HG03432 (cell line): ENCODE data around the gene BIRC7.
"Not testable (repeated sequence)": the region's sequence is repeated elsewhere in the genome, so short reads cannot be mapped to it uniquely, and the experiment has no call there.

Experiments
- ATAC-seq: cut with Tn5 transposase; IDR thresholded peaks from one replicate; pipeline ENCODE4 v1.9.1; 2021; ENCODE audit warnings: mild to moderate bottlenecking, moderate library complexity; ENCODE audit not compliant: unreplicated experiment

The BIRC7 gene

DNA sequence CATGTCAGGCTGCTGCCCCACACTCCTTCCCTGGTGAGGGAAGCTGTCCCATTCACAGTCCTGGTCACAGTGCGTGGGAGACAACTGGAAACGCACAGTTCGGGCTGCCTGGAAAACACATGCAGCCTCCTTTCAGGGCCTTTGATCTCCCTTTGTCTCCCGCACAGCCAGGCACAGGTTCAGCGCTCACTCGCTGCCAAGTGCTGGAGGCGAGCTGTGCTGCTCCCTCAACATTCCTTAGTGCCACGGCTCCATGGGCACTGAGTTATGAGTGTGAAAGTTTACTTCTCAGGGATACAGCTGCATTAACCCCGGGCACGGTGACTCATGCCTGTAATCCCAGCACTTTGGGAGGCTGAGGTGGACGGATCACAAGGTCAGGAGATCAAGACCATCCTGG is 28.8 kb upstream of the BIRC7 start:
- ATAC-seq: no peak

DNA sequence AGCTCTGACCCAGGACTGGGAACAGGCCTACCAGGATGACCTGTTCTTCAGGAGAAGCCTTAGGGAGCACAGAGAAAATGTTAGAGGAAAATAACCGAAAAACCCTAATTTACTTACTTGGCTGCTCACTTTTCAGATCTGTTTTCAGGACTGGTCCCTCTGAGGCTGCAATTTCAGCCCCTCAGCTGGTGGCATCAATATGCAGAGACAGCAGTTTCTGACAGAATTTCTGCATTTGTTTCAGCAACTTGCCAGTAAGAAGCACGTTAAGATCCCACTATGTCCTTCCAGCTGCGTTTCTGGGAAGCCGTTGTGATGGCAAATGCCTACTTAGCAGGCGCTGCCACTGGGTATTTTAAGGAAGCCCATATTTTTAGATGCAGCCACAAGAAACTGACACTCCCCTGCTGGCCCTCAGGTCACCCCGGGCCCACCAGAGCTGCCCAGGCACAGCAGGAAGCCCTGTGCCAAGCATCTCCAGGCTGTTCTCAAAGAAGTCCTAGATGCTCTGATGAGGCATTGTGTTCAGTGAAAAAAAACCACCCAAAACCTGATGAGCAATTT is 27.3 kb upstream of the BIRC7 start:
- no peak for ATAC-seq

DNA sequence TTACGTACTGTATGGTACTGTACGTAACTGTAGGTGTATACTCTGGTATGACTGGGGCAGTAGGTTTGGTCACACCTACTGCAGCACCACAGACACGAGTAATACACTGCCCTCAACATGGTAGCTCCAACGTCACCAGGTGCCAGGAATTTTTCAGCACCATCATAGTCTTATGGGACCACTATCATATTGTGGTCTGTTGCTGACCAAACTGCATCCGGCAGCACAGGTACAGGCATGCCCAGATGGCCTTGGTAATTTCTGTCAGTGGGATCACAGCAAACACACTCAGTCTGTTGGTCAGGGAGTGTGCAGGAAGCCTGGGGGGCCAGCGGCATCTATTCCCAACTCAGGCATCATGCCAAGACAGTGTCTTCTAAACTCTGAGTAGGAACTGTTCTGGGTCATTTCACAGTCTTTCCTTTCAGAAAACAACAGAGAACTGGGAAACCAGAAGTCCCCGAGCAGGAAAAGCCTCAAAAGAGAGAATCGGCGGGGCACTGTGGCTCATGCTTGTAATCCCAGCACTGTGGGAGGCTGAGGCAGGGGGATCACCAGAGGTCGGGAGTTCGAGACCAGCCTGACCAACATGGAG is 25.6 kb upstream of the BIRC7 start:
- no peak for ATAC-seq

DNA sequence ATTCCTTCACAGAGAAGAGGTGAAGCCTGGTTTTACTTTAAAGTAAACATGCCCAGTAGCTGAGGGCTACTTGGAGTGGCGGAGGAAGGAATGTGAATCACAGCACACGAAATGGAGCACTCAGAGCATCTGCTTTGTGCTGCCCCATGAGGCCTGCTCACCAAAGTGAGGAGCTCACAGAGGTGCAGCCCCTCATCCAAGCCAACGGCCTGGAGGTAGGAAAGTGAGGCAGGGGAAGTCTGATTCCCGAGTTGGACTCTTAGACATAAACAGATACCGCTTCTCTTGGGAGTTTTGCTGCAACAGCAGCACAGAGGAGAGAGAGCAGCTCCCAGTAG is 23.3 kb upstream of the BIRC7 start:
- no peak for ATAC-seq

DNA sequence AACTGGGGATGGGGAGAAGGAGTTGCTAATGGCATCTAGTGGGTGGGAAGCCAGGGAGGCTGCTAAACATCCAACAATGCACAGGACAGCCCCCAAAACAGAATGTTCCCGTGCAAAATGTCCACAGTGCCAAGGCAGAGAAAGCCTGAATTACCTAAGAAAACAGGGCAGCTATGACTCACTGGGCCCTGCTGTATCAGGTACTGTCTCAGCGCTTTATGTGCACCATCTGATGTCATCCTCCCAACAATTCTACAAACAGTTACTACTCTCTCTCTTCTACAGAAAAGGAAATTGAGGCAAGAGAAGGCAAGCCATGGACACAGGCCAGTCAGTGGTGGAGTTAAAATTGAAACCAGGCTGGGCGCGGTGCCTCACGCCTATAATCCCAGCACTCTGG is 22.9 kb upstream of the BIRC7 start:
- no peak for ATAC-seq

DNA sequence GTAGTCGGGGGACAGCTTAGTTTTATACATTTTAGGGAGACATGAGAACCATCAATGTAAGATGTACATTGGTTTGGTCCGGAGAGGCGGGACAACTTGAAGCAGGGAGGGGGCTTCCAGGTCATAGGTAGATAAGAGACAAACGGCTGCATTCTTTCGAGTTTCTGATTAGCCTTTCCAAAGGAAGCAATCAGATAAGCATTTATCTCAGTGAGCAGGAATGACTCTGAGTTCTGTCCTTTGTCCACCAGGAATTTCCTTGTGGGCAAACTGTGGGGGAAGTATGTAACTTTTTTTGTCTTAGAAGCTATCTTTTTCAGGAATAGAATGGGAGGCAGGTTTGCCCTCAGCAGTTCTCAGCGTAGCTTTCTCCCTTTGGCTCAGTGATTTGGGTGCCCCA is 21.2 kb upstream of the BIRC7 start:
- no peak for ATAC-seq

DNA sequence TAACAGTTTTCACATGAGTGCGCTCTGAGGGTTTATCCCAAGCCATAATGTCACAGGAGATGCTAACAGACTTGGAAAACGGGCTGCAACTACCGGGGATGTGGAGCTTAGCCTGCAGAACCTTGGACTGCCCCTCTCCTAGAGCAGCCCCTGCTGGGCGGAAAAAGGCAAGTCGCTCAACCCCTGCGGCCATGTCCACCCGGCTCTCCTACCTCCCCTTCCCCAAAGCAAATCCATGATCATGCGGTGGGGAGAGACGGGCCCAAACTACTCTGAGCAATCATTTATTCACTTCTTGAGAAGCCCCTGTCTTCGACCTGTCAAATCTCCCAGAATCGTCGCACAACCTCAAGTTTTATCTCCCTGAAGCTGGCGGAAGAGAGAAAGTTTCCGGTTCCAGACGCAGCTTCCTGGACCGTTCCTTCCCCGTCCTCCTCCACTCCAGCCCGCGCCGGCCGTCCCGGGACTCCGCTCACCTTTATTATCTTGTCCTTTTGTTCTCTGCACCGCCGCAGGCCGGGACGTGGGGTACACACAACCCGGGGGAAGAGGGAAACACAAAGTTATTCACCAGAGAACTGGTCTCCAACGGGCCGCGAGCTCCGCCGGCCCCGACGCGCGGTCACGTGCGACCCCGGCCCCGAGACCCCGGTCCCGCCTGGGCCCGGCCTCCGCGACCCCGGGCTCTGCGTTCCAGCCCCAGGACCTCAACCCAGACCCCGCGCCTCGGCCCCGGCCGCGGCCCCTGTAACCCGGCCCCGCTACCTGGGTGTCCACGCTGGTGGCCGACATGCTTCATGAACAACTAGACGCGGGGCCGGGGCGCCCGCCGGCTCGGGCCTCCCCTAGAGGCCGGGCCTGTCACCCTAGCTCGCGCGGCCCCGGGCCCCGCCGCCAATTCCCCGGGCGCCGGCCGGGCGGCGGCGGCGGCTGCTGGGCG is 20.3 kb upstream of the BIRC7 start:
- ATAC-seq: peak; percentile 20

DNA sequence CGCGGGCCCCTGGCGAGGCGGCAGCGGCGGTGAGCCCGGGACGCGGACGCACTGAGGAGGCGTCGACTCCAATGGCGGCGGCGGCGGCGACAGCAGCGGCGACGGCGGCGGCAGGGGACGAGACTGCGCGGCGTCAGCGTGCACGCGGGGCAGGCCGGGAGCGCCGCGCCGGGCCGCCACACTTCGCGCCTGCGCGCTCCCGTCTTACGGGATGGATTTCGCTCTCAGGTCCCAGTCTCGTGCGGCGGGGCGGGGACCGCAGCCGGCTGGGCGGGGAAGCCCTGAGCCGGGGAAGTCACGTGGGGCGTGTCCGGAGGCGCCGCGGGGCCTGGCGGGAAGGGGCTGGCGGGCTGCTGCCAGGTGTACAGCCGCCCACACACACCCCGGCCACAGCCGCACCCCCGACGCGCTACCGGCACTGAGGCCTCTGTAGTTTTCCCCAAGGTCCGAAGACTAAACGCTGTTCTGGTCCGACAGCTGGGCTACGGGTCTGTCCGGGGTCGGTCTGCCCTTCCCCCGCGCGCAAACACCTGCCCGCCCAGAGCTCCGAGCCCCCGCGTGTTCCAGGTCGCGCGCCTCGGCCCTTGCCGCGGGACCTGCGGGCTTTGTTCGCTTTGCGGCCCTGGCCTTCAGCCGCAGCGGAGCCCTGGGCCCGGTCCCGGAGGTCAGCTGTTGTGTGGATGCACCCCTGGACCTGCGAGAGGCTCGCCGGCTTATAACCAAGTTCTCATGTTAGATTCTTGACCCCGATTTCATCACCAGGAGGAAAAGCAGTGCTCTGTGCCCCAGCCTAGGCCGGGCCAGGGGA is 19.5 kb upstream of the BIRC7 start, which contains the start of gene YTHDF1:
Gene YTHDF1, minus strand, starts transcription at position 91 of the 808 bp plus-strand sequence. CDS start 239 bp downstream, outside the sequence.
- peak; percentile 89 for ATAC-seq

DNA sequence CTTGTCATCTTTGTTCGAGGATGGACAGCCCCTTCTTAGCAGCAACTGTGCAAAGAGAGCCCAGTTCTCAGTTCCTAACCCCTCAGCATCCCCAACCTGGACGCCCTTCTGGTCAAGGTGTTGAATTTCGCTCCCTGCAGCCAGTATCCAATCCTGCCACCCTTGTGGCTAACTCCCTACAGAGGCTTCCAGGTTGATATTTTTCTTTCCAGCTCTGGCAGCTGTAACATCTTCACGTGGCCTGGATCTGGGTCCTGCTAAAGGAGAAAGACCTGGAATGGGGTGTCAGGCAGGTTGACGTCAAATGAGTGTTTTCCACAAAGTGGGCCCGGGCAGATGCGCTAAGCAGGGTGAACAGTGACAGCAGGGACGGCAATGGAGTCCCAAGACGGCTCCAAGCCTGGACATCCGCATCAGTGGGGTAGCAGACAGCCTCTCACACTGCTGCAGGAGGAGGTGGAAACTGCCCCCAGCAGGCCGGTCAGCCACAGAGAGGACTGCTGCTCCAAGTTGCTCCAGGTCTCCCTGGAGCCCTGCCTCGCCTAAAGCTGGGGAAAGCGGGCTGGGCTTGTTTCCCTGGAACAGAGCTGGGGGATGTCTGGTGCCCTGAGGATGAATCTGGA is 18.7 kb upstream of the BIRC7 start:
- no peak for ATAC-seq

DNA sequence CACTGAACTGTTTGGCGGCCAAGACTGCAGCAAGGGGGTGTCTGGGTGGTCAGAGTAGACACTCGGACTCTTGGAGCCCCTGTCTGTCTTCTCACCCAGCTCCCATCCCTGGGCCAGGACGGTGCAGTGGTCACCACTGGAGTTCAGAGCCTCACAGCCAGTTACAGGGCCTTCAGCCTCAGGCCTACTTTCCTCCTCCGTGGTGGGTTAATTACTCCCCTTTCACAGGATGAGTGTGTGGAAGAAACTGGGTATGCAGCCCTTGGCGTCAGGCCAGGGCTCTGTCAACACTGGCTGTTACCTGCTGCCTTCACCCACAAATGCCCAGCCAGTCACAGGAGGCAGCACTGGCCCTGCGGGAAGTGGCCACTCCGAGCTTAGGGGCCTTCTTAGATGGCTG is 18.0 kb upstream of the BIRC7 start:
- ATAC-seq: no peak

DNA sequence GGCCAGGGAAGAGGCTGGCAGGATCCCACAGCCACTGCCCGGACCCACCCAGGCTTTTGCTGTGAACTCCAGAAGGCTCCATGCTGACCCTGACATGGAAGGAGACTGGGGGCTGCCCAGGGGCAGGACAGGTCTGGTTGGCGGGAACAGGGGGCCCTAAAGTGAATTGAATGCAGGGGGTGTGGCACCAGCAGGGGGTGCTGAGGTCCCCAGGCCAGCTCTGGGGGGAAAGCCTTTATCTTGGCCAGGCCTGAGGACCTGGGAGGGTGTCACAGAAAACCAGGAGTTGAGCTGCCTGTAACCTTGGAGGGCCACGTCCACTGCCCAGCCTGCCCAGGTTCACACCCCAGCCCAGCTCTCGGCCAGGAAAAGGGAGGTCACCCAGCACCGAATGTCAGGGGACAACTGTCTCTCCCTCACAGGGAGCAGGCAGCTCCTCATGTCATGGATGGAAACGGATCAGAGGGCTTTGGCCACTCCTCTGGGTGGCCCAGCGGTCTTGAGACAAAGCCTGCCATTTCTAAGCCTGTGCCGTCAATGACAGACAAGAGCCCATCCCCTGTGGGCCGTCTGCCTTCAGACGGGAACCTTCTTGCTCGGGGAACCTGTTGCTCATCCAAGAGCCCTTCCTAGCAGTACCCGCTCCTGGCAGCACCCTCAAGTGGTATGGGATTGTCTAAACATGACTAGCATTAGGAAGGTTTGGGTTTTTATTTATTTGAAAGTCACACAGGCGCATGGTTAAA is 16.8 kb upstream of the BIRC7 start:
- ATAC-seq: no peak

DNA sequence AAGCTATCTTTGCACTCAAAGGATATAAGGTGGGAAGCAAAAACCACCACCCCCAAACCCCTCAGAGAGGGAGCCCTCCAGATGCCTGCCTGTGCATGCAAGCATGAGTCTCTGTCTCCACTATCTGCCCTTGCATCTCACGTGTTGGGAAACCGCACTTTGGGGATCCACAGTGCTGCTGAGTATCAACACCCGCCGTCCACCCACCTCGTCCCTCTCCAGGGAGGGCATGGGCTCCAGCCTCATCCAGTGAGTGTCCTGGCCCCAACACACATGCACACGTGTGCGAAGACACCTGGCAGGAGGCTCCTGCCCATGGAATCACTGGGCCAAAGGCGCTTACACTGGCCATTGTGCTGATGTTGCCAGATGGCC is 16.3 kb upstream of the BIRC7 start:
- ATAC-seq: no peak

DNA sequence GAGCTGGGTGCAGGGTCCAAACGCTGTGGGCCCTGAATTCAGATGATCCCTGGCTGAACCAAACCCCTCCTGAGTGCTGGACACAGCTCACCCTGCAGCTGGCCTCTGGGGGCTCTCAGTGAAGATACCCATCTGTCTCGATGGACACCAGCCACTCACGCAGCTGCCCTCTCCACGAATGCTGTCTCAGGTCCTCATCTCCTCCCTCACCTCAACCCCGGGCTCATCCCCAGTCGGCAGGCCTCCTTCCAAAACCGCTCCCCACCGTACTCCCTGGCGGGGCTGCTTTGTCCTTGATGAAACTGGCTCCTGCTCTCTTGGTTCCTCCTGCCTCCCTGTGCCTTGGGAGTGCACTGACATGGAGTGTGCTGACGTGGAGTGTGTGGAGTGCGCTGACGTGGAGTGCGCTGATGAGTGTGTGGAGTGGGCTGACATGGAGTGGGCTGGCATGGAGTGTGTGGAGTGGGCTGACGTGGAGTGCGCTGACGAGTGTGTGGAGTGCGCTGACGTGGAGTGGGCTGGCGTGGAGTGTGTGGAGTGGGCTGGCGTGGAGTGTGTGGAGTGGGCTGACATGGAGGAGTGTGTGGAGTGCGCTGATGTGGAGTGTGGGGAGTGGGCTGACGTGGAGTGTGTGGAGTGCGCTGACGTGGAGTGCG is 15.7 kb upstream of the BIRC7 start:
- no peak for ATAC-seq

DNA sequence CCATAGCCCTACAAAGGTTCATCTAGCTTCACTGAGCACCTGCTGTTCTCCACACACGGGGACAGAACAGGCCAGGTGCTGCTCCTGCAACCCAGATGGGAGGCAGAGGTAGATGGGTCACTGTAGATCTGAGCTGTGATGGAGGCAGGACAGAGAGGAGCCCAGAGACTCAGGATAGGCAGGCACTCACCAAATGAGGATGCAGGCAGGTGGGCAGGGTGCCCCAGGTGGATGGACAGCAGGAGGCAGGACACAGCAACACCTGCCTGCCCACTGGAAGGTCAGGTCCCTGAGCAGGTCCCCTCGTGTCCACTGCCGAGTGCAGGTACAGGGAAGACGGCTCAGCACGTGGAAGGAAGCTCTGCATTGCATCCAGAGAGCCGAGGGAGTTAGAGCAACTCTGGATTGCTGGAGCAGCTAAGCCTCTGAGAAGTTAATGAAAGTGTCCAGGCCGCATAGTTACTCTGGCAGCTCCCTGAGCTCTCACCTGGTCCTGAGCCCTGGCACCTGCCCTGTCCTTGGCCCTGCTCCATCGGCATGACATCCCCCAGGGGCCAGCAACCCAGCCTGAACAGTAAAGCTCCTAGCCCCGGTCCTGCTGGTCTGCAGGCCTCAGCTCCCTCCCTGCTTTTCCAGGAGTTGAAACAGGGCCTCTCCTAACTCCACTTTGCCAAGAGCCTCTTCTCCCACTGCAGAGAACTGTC is 14.9 kb upstream of the BIRC7 start:
- ATAC-seq: no peak

DNA sequence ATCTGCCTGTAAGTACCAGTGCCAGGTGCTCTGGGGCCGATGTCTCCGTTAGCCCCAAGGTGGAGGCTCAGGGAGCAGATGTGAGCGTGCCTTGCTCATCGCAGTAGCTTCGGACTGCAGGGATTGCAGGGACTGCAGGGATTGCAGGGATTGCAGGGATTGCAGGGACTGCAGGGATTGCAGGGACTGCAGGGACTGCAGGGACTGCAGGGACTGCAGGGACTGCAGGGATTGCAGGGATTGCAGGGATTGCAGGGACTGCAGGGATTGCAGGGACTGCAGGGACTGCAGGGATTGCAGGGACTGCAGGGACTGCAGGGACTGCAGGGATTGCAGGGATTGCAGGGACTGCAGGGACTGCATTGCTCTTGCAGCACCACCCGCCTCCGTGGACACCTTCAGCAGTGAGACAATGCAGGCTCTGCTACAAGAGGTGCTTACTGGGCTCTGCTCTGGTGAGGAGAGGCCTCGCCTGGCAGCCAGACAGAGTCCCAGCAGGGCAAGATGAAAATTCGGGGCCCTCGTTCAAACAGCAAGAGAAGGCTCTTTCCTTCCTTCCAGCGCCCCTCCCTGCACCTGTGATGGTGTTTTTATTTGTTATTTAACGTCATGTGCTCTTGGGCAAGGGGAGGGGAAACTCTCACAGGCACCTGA is 14.2 kb upstream of the BIRC7 start:
- ATAC-seq: not testable (repeated sequence)

DNA sequence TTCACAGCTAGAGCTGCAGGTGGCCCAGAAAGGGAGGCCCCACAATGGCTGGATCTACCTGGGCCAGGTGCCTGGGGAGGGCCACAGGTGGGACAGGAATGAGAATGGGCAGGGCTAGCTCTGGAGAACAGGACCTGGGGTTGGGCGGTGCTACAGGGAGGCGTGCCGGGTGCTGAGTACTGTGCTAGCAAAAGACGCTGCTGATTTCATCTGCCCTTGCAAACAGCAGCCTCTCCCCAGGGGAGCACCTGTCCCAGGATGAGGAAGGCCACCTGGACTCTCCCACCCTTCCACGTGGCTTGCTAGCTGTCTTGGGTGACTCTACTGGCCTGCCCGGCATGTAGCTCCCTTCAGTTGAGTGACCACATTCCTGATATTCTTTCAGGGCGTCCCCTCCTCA is 13.2 kb upstream of the BIRC7 start:
- ATAC-seq: no peak

DNA sequence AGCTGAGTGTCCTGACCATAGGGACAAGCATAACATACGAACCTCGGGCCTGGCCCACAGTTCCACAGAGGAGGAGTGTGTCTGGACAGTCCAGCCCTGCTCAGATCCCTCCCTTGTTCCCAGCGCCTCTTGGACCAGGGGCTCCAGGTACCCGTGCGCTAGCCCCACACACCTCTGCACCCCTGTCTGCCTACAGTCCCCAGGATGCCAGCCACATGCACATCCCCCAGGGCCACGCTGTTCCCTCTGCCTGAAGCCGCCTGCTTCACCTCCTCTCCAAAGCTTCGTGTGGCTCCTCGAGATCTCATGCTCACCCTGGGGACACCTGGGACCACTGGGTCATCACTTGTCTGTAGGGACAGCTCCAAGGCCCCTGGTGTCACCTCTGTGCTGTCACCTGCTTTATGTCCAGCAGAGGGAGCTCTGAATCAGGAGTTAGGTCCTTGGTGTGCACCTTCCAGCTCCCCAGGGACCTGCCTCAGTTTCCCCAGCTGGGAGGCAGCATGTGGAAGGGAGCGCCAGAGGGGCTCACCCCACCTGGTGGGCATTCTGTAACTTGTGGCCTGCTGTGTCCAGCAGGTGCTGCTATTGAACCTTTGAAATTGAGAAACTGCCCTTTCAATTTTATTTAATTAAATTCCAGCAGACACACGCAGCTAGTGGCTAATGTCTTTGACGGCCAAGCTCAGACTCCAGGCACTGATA is 12.4 kb upstream of the BIRC7 start:
- no peak for ATAC-seq

DNA sequence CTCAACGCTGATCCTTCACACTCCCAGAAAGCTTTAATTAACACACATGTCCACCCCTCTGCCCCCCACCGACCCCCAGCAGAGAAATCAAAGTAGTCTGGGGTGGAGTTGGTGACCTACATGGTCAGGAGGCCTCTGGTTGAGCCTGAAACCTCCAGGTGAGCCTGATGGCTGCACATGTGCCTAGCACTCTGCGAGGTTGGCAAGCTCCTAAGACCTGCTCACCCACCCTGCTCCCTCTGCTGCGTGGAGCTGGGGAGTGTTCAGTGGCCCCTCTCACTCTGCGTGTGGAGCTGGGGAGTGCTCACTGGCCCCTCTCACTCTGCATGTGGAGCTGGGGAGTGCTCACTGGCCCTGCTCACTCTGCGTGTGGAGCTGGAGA is 11.9 kb upstream of the BIRC7 start:
- no peak for ATAC-seq
